ENCODE data around the gene KRT77.
"Not testable (repeated sequence)": the region's sequence is repeated elsewhere in the genome, so short reads cannot be mapped to it uniquely, and the experiment has no call there.

KRT77 gene

GRCh38 chr12:52673713-52674432, 29.5 kb downstream of the KRT77 start:
- no peak for DNase-seq

- no peak for DNase-seq
Observed at GRCh38 chr12:52673217-52673616, 30.1 kb downstream of the KRT77 start.

- no peak for DNase-seq
Observed at GRCh38 chr12:52672321-52672933, 30.9 kb downstream of the KRT77 start.

GRCh38 chr12:52670961-52671360, 32.4 kb downstream of the KRT77 start:
- no peak for DNase-seq

- no peak for DNase-seq
Observed at GRCh38 chr12:52670506-52670905, 32.8 kb downstream of the KRT77 start.

GRCh38 chr12:52669941-52670340, 33.4 kb downstream of the KRT77 start:
- not testable (repeated sequence) for DNase-seq

- no peak for DNase-seq
Observed at GRCh38 chr12:52669426-52669825, 33.9 kb downstream of the KRT77 start.

- no peak for DNase-seq
Observed at GRCh38 chr12:52667931-52668330, 35.4 kb downstream of the KRT77 start.

GRCh38 chr12:52667509-52667908, 35.8 kb downstream of the KRT77 start:
- DNase-seq = peak; percentile 4

- no peak for DNase-seq
Observed at GRCh38 chr12:52666471-52666870, 36.9 kb downstream of the KRT77 start.

GRCh38 chr12:52663420-52663819, 39.9 kb downstream of the KRT77 start:
- DNase-seq = no peak

GRCh38 chr12:52662918-52663229, 40.5 kb downstream of the KRT77 start:
- DNase-seq = no peak

- DNase-seq = no peak
Observed at GRCh38 chr12:52662093-52662917, 41.0 kb downstream of the KRT77 start.

GRCh38 chr12:52661668-52662067, 41.7 kb downstream of the KRT77 start:
- DNase-seq = no peak

- DNase-seq = no peak
Observed at GRCh38 chr12:52660934-52661499, 42.3 kb downstream of the KRT77 start.

- no peak for DNase-seq
Observed at GRCh38 chr12:52659951-52660350, 43.4 kb downstream of the KRT77 start.

- no peak for DNase-seq
Observed at GRCh38 chr12:52659395-52659794, 43.9 kb downstream of the KRT77 start.

GRCh38 chr12:52658196-52658595, 45.1 kb downstream of the KRT77 start:
- no peak for DNase-seq

- no peak for DNase-seq
Observed at GRCh38 chr12:52657250-52657902, 45.9 kb downstream of the KRT77 start.

- DNase-seq = no peak
Observed at GRCh38 chr12:52656616-52657015, 46.7 kb downstream of the KRT77 start.

- no peak for DNase-seq
Observed at GRCh38 chr12:52655720-52656124, 47.6 kb downstream of the KRT77 start.

GRCh38 chr12:52655251-52655650, 48.1 kb downstream of the KRT77 start:
- no peak for DNase-seq

- DNase-seq = no peak
Observed at GRCh38 chr12:52651726-52652261, 51.5 kb downstream of the KRT77 start, which contains the start of gene KRT2. Gene KRT2 (minus strand): TSS chr12:52652211. CDS start chr12:52652142, 69 bp downstream.

All from DMS53 (cell line).